Mononuclear cell (primary cell): ENCODE measurements around the gene BLTP3B. TPM values are rescaled to one million over a fixed set of nuclear protein-coding genes. Genes with fewer than 3 reads are reported as not detected.

ENCODE experiments used
- H3K27me3 ChIP-seq: 2 replicates; pipeline ENCODE4 v1.6.0; 2011; ENCODE audit warnings: low read length, control low read depth; ENCODE audit not compliant: insufficient read depth
- H3K4me1 ChIP-seq: 2 replicates; pipeline ENCODE4 v1.5.1; 2011; ENCODE audit warnings: mild to moderate bottlenecking, low read length, control low read depth; ENCODE audit not compliant: insufficient read depth
- H3K4me3 ChIP-seq: 2 replicates; pipeline ENCODE4 v1.5.1; 2011; ENCODE audit warnings: mild to moderate bottlenecking, low read length, moderate library complexity
- H3K9me3 ChIP-seq: 2 replicates; pipeline ENCODE4 v1.5.1; 2011; ENCODE audit warnings: low read depth, mild to moderate bottlenecking, control low read depth, low read length
- total RNA-seq: library from RNA; depleted of rRNA; stranded (reverse); fragments of >200 nt; gene quantifications from one replicate; pipeline ENCODE4 v1.2.3, GENCODE V29; 2012

Gene BLTP3B
- total RNA-seq, 1 donor, result 61.1 TPM

DNA sequence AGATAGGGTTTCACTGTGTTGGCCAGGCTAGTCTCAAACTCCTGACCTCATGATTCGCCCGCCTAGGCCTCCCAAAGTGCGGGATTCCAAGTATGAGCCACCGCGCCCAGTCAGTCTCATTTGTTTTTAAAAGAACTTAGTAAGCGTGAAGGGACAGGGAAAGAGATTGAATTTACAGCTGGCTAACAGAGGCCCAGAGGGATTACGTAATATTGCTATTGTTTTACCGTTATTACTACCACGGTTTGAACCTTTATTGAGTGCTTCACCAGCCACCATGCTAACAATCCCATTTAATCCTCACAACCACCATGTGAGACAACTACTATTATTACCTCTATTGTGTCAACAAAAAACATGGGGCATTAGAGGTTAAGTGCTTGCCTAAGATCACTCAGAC lies 26.7 kb upstream of the BLTP3B start:
- Histone ChIP-seq H3K4me1 (peaks cover 1% of the 10 kb centered on the region), H3K4me3 (no peak overlapping the region), H3K27me3 (no peaks in the 10 kb centered on the region), H3K9me3 (no peaks in the 10 kb centered on the region)

DNA sequence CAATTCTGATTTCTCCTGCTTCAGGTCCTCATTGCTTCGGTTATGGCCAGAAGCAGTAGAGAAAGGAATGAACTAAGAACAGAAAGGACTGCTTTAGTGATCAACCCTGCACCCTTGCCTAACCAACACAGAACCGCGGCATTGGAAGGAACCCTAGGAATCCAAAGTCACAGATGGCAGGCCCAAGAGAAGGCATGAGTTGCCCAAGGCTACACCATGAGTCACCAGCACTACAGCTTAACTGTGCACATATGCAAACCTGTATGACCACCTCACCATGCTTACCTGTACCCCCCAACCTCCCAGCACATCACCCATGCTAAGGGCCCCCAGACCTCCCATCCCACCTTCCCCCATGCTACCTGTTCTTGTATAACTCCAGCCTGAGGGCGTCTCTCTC lies 25.9 kb upstream of the BLTP3B start:
- Histone ChIP-seq H3K4me3 (no peak overlapping the region), H3K27me3 (no peaks in the 10 kb centered on the region), H3K4me1 (peaks cover 9% of the 10 kb centered on the region), H3K9me3 (no peaks in the 10 kb centered on the region)

DNA sequence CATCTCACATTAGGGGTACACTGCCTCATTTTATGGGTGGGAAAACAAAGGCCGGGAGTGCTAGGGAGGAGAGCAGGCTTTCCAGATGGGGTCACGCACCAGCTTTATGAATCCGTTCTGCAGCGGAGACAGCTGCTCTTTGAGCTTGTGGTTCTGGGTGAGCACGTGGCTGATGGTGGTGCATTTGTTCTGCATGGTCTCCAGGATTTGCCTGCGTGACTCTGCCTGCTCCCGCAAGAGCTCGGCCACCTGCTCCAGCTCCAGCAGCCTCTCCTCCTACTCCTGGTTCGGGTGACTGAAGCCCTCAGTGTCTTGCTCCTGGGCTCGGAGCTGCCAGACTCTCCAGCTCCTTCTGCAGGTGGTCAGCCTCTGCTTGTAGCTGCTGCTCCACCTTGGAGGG lies 23.6 kb upstream of the BLTP3B start:
- Histone ChIP-seq H3K4me3 (no peak overlapping the region), H3K9me3 (no peaks in the 10 kb centered on the region), H3K27me3 (no peaks in the 10 kb centered on the region), H3K4me1 (peaks cover 11% of the 10 kb centered on the region)

DNA sequence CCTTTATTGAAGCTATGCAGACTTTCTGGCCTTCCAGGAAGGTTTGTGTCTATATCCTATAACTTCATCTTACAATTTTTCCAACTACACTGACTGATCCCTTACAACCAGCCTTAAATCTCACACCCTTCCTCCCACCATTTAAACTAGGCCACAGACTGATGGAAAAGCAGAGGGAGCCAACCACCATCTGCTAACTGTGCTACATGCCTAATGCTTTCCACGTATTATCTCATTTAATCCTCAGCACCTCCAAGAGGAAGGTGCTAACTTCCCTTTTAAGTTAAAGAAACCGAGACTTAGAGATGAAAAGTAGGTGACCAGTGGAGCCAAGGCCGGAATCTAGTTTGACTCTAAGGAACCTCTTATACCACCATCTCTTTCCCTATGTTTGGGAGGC lies 22.7 kb upstream of the BLTP3B start:
- Histone ChIP-seq H3K9me3 (no peaks in the 10 kb centered on the region), H3K27me3 (no peaks in the 10 kb centered on the region), H3K4me3 (no peak overlapping the region), H3K4me1 (peaks cover 11% of the 10 kb centered on the region)

DNA sequence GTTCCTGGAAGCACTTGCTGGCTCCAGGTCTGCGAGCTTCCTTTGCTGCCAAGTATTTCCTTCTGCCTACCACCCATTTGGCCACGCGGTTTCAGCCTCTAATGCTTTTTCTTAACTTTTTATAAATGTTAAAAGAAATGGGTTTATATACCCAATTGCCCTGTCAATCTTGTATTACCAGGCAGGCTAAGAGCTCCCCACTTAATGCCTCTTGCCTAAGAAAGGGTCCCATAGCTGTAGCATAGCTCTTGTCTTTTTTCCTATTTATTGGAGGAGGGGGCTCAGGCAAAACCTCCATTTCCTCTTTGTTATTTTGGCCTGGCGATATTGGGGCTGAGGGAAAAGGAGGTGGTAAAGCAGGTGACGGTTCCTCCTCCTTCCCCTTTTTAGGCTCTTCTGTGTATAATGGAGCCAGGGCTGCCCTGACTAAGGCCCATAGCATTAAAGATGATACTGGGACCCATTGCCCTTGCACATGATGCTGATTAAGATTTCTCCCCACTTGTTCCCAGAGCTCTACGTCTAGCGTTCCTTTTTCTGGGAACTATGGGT lies 21.6 kb upstream of the BLTP3B start:
- no peak overlapping the region for H3K4me3 ChIP-seq
- no peaks in the 10 kb centered on the region for H3K27me3 ChIP-seq
- no peaks in the 10 kb centered on the region for H3K9me3 ChIP-seq
- peaks cover 11% of the 10 kb centered on the region for H3K4me1 ChIP-seq

DNA sequence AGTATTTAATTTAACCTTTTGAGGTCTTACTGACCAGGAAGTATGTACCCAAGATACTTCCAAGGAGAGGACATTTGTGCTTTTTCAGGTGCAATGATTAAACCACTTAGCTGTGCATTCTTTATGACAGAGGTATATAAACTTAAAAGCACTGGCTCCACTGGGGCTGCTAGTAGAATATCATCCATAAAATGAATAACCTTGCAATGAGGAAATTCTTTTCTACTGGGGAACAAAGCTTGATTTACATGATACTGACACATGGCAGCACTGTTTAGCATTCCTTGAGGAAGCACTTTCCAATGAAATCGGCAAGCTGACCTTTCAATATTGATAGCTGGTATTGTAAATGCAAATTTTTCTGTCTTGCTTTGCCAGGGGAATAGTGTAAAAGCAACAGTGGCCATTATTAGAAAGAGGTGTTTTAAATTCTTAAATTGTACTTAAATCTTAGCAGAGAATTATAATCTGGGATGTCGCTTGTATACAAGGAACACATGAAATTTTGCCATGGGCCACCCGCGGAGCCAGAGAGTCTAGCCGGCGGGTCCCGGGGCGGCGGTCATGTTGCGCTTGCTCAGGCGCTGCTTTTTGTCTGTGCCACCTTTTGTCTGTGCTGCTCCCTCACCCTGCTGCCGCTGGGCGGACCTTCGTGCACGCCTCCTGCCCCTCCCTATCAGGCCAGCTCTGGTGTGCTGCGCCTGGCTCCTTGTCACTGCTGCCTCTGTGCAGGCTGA lies 20.9 kb upstream of the BLTP3B start:
- Histone ChIP-seq H3K4me3 (no peak overlapping the region), H3K27me3 (no peaks in the 10 kb centered on the region), H3K9me3 (no peaks in the 10 kb centered on the region), H3K4me1 (peaks cover 11% of the 10 kb centered on the region)

DNA sequence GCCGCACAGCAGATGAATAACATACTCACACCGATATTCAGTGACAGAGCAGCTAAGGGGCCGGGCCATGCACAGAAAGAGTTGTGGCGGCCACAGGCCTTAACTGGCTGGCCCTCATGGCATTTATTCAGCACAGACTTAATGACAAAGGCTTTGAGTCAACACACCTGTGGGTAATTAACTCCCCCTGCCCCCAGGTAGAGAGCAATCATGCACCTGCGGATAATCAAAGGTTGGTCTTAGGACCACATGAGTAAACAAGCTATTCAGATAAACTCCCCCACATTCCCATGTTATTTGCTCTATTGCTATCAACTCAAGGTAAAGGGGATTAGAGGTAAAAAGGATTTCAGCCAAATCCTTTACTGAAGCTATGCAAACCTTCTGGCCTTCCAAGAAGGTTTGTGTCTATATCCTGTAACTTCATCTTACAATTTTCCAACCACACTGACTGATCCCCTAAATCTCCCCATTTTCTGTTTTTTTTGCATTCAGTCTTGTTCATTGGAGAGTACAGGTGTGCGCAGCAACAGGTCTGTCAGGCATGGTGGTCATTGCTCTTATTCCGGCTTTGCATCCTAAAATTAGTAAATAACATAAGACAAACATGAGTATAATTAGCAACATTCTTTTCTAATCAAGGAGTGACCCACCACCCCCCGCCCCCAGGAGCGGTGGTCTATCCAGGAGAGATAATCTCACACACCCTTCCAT lies 16.9 kb upstream of the BLTP3B start:
- no peaks in the 10 kb centered on the region for H3K9me3 ChIP-seq
- peaks cover 11% of the 10 kb centered on the region for H3K4me1 ChIP-seq
- H3K4me3 ChIP-seq, result no peak overlapping the region
- H3K27me3 ChIP-seq, result no peaks in the 10 kb centered on the region

DNA sequence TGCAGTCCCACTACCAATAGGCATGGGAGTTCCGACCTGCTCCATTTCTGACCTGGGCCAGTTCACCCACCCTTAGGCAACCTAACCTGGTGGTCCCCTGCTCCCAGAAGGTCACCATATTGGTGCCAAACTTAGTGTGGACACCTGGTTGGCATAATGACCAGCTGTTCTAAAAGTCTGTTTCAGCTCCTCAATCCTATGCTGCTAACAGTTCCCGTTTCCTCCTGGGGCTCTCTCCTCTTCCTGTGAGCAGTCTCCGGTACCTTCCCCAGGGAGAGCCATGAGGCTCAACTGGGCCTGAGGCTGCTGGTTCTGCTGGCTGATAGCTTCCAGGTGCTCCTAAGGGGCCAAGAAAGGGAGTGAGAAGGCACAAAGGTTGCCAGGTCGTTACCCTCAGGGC lies 15.9 kb upstream of the BLTP3B start:
- no peaks in the 10 kb centered on the region for H3K27me3 ChIP-seq

DNA sequence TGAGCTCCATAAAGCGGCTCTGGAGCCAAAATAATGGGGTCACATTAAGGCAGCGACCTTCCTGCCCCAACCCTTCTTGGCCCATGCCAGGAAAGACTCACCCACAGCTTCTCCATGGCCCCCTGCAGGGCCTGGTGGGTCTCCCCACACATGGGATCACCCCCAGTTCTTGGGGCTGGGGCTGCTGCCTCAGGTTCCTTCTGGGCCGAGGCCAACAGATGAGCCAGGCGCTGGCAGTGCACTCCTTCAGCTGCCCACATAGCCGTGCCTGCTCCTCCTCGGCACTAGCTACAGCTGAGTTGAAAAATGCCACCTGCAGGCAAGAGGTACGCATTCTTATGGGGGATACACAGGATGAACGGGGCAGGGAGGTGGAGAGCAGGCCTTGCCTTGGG lies 14.8 kb upstream of the BLTP3B start:
- no peaks in the 10 kb centered on the region for H3K9me3 ChIP-seq
- H3K4me3 ChIP-seq, result no peak overlapping the region
- no peaks in the 10 kb centered on the region for H3K4me1 ChIP-seq
- no peaks in the 10 kb centered on the region for H3K27me3 ChIP-seq

More for the DNA sequence above, 15.9 kb upstream of the BLTP3B start:
- Histone ChIP-seq H3K4me1 (peaks cover 2% of the 10 kb centered on the region), H3K4me3 (no peak overlapping the region), H3K9me3 (no peaks in the 10 kb centered on the region)

DNA sequence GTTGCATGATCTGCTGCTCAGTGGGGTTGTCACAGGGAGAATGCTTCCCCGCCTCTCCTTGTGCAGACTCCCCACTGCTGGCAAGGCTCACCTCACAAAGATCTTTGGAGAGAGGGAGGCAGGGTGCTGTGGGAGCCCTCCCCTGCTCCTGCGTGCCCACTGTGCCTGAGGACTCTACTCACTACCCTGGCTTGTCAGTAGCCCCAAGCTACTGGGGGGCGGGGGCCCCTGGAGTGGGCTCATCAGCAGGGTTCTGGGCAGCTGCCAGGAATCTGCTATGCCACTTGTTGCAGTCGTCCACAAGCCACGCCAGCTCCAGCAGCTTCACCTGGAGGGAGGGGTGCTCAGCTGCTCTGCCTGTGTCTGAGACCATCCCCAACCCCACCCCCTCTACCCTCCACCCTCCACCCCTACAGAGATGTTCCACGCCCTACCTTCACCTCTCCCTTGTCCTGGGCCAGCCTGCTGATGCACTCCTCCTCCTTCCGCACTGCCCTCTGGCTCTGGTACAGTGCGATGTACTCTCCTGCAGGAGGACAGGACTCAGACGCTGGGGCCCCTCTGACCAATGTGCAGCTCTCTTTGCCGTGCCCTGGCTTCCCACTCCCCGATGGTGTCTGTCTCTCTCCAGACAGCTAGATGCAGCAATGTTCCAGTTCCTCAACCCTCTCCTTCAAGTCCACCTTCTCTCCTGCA lies 14.2 kb upstream of the BLTP3B start:
- H3K4me1 ChIP-seq, result no peaks in the 10 kb centered on the region
- H3K27me3 ChIP-seq, result no peaks in the 10 kb centered on the region
- no peaks in the 10 kb centered on the region for H3K9me3 ChIP-seq
- H3K4me3 ChIP-seq, result no peak overlapping the region

DNA sequence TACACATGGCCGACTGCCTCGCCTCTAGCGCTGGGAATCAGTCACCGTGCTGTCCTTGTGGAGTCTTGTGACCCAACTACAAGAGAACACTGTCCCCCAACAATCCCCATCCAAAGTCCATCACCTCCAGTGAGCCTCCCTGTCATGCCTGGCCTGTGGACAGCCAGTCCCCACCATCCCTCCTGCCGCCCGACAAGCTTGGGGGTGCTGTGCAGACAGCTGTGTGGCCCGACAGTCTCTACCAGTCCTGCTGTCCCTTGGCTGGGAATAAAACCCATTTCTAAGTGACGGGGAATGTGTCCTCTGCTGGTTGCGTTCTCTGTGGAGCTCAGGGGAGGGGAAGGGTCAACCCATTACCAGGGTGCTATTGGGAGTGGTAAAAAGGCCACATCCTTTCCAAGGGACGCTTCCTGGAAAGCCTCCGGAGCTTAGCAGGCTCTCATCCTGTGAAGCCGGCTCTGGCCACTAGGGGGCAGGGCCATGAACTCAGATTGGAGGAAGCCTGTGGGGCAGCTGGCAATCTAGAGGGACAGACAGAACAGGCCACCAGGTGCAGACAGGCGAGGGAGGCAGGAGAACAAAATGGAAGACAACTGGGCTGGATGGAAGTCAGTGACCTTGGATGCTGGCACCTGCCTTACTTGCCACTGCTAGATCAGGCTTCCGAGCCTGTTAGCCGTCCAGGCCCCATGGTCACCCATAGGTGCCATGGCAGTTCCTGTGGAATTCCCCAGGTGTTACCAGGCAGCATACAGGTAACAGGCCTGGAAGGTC lies 12.0 kb upstream of the BLTP3B start:
- Histone ChIP-seq H3K9me3 (no peaks in the 10 kb centered on the region), H3K4me1 (no peaks in the 10 kb centered on the region), H3K27me3 (no peaks in the 10 kb centered on the region), H3K4me3 (no peak overlapping the region)

DNA sequence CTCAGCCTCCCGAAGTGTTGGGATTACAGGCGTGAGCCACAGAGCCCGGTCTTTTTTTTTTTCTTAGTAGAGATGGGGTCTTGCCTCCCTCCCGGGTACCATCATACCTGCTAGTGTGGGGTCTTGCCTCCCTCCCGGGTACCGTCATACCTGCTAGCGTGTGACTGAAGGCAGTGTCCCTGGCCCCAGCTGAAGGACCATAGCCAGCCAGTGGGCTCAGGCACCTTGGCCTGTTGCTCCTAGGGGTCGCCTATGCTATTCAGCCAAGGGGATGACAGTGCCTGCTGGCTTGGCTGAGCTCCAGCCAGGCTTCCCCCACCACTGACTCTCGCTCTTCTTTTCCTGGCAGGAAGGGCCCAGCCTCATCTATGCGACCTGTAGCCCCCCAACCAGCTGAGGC lies 10.5 kb upstream of the BLTP3B start:
- H3K27me3 ChIP-seq, result no peaks in the 10 kb centered on the region
- H3K4me3 ChIP-seq, result no peak overlapping the region
- no peaks in the 10 kb centered on the region for H3K4me1 ChIP-seq
- no peaks in the 10 kb centered on the region for H3K9me3 ChIP-seq

DNA sequence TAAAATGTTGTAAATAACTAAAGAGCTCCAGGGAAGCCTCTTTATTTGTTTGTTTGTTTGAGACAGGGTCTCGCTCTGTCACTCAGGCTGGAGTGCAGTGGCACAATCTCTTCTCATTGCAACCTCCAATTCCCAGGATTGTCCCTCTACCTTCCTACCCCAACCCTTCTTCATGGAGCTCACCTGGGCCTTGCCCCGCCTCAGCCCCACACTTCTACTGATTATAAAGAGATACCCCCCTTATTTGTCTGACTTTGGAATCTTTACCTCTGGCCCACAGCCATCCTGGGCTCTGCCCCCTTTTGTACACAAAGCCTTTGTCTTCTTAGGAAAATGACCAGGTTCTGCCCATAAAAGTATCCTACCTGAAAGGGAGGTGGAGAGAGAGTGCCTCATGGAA lies 9.1 kb upstream of the BLTP3B start:
- no peak overlapping the region for H3K4me3 ChIP-seq
- H3K4me1 ChIP-seq, result no peaks in the 10 kb centered on the region
- no peaks in the 10 kb centered on the region for H3K27me3 ChIP-seq

DNA sequence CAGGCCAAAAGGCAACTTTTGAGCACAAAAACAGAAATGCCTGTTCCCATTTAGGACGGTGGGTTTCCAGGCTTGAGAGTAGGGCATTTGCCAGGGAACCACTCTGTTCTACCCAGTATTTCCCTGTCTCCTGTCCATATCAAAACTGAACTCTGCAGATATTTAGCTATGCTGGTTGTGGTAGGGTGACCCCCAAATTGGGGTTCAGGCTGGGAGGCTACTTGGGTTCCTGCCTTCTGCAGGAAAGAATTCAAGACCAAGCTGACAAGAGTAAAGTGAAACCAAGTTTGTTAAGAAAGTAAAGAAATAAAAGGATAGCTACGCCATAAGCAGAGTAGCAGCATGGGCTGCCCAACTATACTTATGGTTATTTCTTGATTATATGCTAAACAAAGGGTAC lies 3.6 kb upstream of the BLTP3B start:
- Histone ChIP-seq H3K4me1 (peaks cover 14% of the 10 kb centered on the region), H3K27me3 (no peaks in the 10 kb centered on the region), H3K4me3 (no peak overlapping the region), H3K9me3 (no peaks in the 10 kb centered on the region)

More for the DNA sequence above, 9.1 kb upstream of the BLTP3B start:
- no peaks in the 10 kb centered on the region for H3K9me3 ChIP-seq

DNA sequence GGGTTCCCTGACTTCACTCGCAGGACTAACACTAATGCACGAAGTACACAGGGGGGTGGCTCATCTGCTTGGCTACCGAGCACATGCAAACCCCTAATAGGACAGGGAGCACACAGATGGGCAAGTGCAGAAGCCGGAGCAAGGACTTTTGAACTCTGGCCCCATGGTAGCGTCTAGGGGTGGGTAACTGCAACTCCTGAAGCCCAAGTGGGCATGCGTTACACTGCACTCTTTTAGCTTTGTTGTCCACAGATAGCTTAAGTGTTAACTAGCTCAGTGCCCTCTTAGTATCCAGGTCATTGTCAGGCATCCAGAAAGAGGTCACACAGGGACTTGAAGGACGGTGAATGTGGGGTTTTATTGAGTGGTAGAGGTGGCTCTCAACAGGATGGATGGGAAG lies 3.0 kb upstream of the BLTP3B start:
- Histone ChIP-seq H3K9me3 (no peaks in the 10 kb centered on the region), H3K4me3 (no peak overlapping the region), H3K4me1 (peaks cover 20% of the 10 kb centered on the region), H3K27me3 (no peaks in the 10 kb centered on the region)
